Loucy (cell line): ENCODE measurements around the gene POLR1D.

ENCODE experiments used
- EZH2phosphoT487 ChIP-seq: fragments of 200-600 bp; IDR thresholded peaks from 2 replicates; pipeline ENCODE4 v1.6.1; 2018; ENCODE audit warnings: antibody characterized with exemption, mild to moderate bottlenecking, moderate library complexity, borderline replicate concordance
- TF ChIP-seq, protein P1 (sequence below): fragments of 200-600 bp; sonication (generic); conservative IDR thresholded peaks from 2 replicates; pipeline ENCODE4 v1.5.1; 2014; ENCODE audit warnings: mild to moderate bottlenecking, antibody characterized with exemption, low read length

GRCh38 chr13:27663947-27664346 lies 42.3 kb downstream of the POLR1D start:
- TF ChIP-seq, protein P1, sequence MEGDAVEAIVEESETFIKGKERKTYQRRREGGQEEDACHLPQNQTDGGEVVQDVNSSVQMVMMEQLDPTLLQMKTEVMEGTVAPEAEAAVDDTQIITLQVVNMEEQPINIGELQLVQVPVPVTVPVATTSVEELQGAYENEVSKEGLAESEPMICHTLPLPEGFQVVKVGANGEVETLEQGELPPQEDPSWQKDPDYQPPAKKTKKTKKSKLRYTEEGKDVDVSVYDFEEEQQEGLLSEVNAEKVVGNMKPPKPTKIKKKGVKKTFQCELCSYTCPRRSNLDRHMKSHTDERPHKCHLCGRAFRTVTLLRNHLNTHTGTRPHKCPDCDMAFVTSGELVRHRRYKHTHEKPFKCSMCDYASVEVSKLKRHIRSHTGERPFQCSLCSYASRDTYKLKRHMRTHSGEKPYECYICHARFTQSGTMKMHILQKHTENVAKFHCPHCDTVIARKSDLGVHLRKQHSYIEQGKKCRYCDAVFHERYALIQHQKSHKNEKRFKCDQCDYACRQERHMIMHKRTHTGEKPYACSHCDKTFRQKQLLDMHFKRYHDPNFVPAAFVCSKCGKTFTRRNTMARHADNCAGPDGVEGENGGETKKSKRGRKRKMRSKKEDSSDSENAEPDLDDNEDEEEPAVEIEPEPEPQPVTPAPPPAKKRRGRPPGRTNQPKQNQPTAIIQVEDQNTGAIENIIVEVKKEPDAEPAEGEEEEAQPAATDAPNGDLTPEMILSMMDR: no peak
- TF ChIP-seq EZH2phosphoT487: no peak
